HL-60 (cell line): ENCODE data around the gene SAMD14.
A peak's percentile ranks its signal among the peaks of the same experiment; 100 is the strongest.

Experiments used
- DNase-seq, 2 experiments: peaks; one replicate each; pipeline ENCODE4 v3.0.0-alpha.2; 2010 to 2020; ENCODE audit warnings: low read depth in 1 of 2, low spot score in 1 of 2
- H3K27ac ChIP-seq: fragments of 250-450 bp; sonication (Bioruptor Pico); replicated peaks from 2 replicates; pipeline ENCODE4 v1.5.1; 2020; ENCODE audit warnings: mild to moderate bottlenecking, moderate library complexity
- H3K27me3 ChIP-seq: fragments of 250-450 bp; sonication (Bioruptor Pico); 2 replicates; pipeline ENCODE4 v1.5.1; 2021; ENCODE audit warnings: mild to moderate bottlenecking, moderate library complexity; ENCODE audit not compliant: insufficient read depth, poor library complexity, severe bottlenecking
- H3K4me3 ChIP-seq: replicated peaks from 2 replicates; pipeline ENCODE4 v1.5.1; 2011; ENCODE audit warnings: mild to moderate bottlenecking, control low read depth, low read length; ENCODE audit not compliant: insufficient read depth
- GABPA ChIP-seq: IDR thresholded peaks from 2 replicates; pipeline ENCODE4 v1.6.1; 2012; ENCODE audit warnings: low read depth
- POLR2AphosphoS5 ChIP-seq: IDR thresholded peaks from 2 replicates; pipeline ENCODE4 v1.6.1; 2012; ENCODE audit warnings: low read depth
- SPI1 ChIP-seq: IDR thresholded peaks from 2 replicates; pipeline ENCODE4 v1.6.1; 2012; ENCODE audit warnings: low read depth, mild to moderate bottlenecking, borderline replicate concordance
- TF ChIP-seq, protein P1 (sequence below): IDR thresholded peaks from one replicate; pipeline ENCODE4 v1.5.1; 2011; ENCODE audit warnings: low read length, control low read depth, inconsistent platforms; ENCODE audit not compliant: insufficient read depth
- TF ChIP-seq, protein P2 (sequence below): IDR thresholded peaks from 2 replicates; pipeline ENCODE4 v1.6.1; 2012; ENCODE audit warnings: low read depth; ENCODE audit not compliant: insufficient replicate concordance

SAMD14 gene

DNA sequence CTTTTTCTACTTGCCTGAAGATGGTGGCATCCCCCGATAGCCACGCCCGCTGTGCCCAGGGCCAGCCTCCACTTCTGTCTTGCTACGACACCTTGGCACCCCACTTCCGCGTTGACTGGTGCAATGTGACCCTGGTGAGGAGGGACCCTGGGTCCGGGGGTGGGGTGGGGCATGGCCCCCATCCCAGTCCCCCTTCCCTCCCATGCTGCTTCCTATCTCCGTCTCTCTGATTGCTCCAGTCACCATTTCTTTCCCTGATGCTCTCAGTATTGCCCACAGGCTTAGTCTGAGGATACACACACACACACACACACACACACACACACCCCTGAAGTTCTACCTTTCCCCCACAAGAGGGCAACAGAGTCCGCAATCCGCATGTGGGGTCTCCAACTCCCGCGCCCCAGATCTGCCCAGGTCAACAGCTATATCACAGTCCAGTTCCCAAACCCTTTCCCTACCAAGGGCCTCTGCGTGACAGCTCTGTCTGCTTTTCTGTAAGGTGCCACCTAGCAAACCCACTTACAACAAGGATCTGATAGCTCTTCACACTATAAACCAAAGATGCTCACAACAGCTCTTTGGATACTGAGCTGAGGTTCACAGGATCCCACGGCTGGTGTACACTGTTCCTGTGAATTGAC lies 39.3 kb upstream of the SAMD14 start:
- TF ChIP-seq, protein P1, sequence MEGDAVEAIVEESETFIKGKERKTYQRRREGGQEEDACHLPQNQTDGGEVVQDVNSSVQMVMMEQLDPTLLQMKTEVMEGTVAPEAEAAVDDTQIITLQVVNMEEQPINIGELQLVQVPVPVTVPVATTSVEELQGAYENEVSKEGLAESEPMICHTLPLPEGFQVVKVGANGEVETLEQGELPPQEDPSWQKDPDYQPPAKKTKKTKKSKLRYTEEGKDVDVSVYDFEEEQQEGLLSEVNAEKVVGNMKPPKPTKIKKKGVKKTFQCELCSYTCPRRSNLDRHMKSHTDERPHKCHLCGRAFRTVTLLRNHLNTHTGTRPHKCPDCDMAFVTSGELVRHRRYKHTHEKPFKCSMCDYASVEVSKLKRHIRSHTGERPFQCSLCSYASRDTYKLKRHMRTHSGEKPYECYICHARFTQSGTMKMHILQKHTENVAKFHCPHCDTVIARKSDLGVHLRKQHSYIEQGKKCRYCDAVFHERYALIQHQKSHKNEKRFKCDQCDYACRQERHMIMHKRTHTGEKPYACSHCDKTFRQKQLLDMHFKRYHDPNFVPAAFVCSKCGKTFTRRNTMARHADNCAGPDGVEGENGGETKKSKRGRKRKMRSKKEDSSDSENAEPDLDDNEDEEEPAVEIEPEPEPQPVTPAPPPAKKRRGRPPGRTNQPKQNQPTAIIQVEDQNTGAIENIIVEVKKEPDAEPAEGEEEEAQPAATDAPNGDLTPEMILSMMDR, result peak; percentile 21
- TF ChIP-seq, protein P2, sequence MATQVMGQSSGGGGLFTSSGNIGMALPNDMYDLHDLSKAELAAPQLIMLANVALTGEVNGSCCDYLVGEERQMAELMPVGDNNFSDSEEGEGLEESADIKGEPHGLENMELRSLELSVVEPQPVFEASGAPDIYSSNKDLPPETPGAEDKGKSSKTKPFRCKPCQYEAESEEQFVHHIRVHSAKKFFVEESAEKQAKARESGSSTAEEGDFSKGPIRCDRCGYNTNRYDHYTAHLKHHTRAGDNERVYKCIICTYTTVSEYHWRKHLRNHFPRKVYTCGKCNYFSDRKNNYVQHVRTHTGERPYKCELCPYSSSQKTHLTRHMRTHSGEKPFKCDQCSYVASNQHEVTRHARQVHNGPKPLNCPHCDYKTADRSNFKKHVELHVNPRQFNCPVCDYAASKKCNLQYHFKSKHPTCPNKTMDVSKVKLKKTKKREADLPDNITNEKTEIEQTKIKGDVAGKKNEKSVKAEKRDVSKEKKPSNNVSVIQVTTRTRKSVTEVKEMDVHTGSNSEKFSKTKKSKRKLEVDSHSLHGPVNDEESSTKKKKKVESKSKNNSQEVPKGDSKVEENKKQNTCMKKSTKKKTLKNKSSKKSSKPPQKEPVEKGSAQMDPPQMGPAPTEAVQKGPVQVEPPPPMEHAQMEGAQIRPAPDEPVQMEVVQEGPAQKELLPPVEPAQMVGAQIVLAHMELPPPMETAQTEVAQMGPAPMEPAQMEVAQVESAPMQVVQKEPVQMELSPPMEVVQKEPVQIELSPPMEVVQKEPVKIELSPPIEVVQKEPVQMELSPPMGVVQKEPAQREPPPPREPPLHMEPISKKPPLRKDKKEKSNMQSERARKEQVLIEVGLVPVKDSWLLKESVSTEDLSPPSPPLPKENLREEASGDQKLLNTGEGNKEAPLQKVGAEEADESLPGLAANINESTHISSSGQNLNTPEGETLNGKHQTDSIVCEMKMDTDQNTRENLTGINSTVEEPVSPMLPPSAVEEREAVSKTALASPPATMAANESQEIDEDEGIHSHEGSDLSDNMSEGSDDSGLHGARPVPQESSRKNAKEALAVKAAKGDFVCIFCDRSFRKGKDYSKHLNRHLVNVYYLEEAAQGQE, result no peak
- TF ChIP-seq POLR2AphosphoS5, result no peak
- TF ChIP-seq GABPA, result no peak
- no peak for TF ChIP-seq SPI1
- Histone ChIP-seq H3K27me3 (peaks cover 5% of the 10 kb centered on the region), H3K4me3 (no peak overlapping the region), H3K27ac (no peak overlapping the region)
- DNase-seq, result peak; percentile 70 to 74

DNA sequence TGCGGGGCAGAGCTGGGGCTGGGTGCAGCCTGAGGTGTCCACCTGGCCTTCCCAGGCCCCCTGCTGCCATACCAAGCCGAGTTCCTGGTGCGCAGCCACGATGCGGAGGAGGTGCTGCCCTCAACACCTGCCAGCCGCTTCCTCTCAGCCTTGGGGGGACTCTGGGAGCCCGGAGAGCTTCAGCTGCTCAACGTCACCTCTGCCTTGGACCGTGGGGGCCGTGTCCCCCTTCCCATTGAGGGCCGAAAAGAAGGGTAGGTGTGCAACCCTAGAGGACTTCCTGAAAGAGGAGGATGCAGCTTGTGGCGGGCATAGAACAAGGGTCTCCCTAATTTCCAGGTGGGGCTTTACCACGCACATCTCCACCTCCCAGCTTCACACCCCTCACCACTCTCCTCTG lies 38.4 kb upstream of the SAMD14 start:
- no peak for DNase-seq
- Histone ChIP-seq H3K27ac (no peak overlapping the region), H3K4me3 (no peak overlapping the region), H3K27me3 (peaks cover 5% of the 10 kb centered on the region)
- TF ChIP-seq, protein P2, result no peak
- TF ChIP-seq, protein P1, result no peak
- TF ChIP-seq GABPA (no peak), POLR2AphosphoS5 (no peak), SPI1 (no peak)

DNA sequence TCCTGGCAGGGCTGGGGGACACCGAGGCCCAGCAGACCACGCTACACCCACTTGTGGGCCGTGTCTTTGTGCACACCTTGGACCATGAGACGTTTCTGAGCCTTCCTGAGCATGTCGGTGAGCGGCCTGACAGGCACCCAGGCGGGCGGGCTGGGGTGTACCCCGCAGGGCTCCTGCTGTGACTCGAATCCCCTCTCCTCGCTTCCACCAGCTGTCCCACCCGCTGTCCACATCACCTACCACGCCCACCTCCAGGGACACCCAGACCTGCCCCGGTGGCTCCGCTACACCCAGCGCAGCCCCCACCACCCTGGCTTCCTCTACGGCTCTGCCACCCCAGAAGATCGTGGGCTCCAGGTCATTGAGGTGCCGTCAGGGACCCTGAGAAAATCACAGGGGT lies 37.4 kb upstream of the SAMD14 start:
- TF ChIP-seq SPI1 (no peak), POLR2AphosphoS5 (no peak), GABPA (no peak)
- TF ChIP-seq, protein P2, result no peak
- TF ChIP-seq, protein P1, result no peak
- peaks cover 5% of the 10 kb centered on the region for H3K27me3 ChIP-seq
- no peak for DNase-seq
- H3K27ac ChIP-seq, result no peak overlapping the region
- no peak overlapping the region for H3K4me3 ChIP-seq
